ENCODE data around the gene HSPA12B. TPM values are rescaled to one million over a fixed set of nuclear protein-coding genes. Genes with fewer than 3 reads are reported as not detected.

HSPA12B gene
- total RNA-seq, 1 donor from 2014 or later = 16.6 TPM

DNA sequence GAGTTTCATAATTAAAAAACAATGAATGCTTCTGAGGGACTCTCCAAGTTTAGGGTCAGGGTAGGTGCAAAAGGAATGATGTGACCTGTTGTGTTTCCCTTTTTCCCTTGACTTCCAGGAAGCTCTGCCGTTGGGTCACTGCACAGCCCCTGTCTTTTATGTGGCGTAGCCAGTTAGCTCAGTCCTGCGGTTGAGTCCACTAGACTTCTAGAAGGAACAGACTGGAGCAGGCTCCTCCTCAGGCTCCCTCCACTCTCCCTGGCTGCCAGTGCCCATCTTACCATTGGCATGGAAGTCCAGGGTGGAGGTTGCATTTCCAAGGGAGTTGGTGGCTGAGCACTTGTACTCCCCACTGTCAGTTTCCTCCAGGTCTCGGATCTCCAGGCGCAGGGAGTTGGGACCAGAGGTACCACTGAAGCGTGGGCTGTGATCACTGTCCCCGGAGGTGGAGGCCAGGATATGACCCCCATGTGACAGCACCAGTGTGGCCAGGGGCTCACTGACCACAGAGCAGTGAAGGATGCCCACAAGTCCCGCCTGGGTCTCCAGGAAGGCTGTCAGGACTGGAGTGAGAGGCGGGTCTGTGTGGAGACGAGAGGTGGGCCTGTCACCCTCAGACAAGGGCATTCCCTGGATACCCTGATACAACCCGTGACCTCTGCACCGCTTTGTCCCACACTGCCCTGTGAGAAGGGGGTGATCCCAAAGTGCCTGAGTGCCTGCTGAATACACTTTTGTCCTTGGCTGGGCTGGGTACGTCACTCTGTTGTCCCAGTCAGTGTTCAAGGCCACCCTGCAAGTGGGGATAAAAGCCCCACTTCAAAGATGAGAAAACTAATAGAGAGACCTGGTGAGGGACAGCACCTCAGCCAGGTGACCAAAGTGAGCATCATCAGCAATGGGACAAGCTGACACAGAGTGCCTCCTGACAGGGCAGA is 31.2 kb upstream of the HSPA12B start:
- ATAC-seq (ENCODE audit: poor library complexity) (no peak), DNase-seq (no peak)
- intact Hi-C loops (cut with DNase I) = no loop called here

GRCh38 chr20:3702611-3703391 is 29.7 kb upstream of the HSPA12B start:
- intact Hi-C loops (cut with DNase I) = no loop called here
- no peak for DNase-seq

GRCh38 chr20:3704087-3704486 is 28.4 kb upstream of the HSPA12B start:
- intact Hi-C loops (cut with DNase I) = no loop called here
- DNase-seq = no peak
- no peak for ATAC-seq (ENCODE audit: poor library complexity)

More at GRCh38 chr20:3702611-3703391, 29.7 kb upstream of the HSPA12B start:
- no peak for ATAC-seq (ENCODE audit: poor library complexity)

DNA sequence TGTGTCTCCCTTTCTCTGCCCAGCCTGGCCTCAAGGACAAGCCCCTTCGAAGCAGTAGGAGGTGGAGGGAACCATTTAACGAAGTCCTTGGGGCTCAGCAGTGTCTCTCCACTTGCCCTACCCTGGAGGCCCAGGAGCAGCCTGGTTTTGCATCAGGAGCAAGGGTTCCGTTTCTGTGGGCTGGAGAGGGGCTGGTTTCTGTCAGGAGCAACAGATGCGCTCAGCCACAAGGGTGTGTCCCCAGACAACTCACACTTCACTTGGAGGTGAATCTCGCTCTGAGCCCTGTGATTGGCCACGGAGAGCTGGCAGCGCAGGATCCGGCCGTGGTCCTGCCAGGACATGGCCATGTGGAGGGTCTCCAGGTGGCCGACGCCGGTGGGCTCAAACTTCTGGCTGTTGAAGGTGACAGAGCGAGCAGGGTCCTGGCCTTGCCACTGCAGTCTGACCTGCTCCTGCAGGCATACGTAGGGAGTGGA is 27.0 kb upstream of the HSPA12B start:
- DNase-seq = no peak
- no peak for ATAC-seq (ENCODE audit: poor library complexity)
- intact Hi-C loops (cut with DNase I) = no loop called here

DNA sequence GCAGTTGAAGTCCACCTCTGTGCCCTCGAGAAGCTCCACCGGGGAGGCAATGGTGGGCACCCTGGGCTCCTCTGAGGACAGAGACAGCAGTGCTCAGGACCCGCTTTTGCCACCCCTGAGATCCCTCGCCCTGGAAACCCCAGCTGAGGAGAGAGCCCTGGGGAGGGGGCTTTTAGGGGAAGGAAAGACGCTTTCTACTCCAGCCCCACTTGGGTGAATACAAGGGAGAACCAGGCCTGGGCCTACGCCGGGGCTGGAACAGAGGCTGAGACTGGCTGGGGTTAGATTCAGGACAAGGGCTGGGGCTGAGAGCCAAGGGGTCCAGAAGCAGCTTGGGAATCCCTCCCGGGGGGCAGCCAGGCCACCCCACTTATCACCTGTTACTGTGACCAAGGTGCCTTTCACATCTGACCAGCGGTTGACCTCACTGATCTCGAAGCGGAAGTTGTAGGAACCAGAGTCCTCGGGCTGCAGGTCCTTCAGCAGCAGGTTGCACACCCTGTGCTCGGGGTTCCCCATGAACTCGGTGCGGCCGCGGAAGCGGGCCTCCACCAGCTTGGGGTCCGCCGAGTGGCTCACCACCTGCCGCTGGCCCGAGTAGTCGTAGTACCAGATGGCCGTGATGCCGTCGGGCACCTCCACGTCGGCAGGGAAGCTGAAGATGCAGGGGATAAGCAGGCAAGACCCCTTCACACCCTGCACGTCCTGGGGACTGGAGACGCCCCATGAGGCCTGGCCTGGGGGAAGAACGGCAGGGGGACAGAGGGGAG is 26.3 kb upstream of the HSPA12B start:
- no peak for DNase-seq
- no peak for ATAC-seq (ENCODE audit: poor library complexity)
- intact Hi-C loops (cut with DNase I) = no loop called here

DNA sequence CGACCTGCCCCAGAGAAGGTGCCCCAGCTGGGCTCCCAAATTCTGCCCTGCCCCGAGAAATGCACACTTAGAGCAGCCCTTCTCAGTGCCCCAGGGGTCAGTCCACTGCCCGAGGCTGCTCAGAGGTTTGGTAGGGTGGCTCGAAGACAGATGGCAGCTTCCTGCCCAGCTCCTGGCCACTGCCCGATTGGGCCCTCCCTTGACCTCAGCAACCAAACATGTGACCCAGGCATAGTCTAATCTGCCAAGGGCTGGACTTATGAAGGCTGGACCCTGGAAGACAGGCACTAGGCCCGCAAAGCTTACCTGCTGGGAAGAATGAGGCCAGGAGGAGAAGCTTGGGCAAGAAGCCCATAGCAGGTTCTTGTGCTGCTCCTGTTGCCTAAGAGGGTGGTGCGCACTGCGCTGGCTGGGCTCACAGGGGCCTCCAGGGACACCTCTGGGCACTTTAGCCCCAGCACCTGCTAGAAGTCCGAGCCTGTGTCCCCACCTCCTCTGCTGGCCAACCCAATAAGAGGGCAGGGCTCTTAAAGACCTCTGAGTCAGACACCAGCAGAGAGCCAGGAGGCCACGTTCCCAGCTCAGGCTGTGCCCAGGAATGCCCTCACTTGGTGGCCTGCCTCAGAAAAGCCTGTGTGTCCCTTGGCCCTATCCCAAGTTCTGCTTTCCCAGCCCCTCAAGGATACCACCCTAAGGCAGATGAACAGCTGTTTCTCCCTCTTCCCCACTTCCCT is 25.5 kb upstream of the HSPA12B start:
- no peak for DNase-seq
- peak; percentile 46 for ATAC-seq (ENCODE audit: poor library complexity)
- intact Hi-C loops (cut with DNase I) = no loop called here

DNA sequence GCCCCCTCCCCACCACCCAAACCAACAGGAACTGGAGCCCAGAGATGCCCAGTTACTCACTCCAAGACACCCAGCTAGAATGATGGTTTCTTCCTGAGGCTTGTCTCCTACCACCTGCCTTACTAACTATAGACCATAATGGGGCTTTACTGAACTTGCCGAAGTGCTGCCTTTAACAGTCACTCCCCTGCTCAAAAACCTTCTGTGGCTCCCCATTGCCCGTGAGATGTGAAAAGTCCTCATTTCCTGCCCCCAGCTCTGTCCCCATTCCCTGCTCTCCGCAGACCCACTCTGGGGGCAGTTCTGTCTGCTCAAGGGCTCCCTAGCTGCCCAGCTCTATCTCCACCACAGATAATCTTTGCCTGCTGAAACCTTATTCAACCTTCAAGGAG is 25.0 kb upstream of the HSPA12B start:
- intact Hi-C loops (cut with DNase I) = no loop called here
- ATAC-seq (ENCODE audit: poor library complexity) (no peak), DNase-seq (no peak)

DNA sequence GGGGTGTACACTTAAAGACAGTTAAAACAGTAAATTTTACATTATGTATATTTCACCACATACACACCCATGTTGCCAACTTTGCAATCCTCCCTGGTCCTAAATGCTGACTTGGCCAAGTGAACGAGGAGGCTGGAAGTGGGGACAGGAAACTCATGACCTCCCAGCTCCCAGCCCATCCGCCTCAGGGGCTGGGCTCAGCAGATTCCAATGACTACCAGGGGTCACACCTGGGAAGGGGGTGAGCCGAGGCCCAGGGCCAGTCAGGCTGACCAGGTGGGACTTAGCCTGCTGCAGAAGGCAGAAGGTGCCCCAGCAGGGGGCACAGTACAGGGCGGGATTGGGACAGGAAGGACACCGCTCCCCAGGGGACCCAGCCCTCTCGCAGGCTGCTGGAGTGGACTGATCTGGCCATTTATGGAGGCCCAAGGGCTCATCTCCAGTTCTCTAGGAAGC is 22.4 kb upstream of the HSPA12B start:
- intact Hi-C loops (cut with DNase I) = loop anchor here (2.0 kb wide), 1 partner anchor 33 kb away; no protein-coding TSS in a partner anchor
- DNase-seq = peak; percentile 62
- ATAC-seq (ENCODE audit: poor library complexity) = peak; percentile 29

DNA sequence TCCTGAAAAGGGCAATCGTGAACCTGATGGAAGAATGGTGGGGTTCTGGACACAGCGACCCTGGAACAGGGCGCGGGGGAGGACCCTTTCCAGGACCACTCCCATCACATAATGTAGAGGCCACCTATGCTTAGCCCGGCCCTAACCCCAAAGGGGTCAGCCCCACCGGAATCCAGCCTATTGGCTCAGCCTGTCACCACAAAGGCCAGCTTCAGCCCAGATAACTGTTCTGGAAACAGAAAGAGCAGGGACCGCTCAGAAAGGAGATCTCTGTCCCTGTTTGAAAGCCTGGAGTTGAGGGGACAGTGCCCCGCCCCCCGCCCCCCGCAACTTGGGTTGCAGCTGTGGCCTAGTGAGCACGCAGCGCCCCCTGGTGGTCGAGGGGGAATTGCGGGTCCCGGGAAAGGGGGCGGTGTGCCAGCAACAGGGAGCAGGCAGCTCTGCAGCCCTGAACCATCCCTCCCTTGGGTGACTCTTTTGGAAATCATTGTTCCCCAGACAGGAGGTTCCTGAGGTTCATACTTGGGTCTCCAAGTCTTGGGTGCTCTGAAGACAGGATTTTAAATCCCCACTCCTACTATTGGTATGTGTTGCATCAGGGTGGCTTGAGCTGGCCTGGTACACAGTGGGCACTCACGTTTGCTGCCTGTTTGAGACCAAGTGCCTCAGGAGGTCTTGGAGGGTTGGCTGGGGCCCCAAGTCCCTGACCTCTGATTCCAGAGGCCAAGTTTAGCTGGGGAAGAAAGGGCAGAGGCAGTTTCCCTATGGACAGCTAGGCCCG is 21.6 kb upstream of the HSPA12B start:
- ATAC-seq (ENCODE audit: poor library complexity) = peak; percentile 59
- intact Hi-C loops (cut with DNase I) = loop anchor here (2.0 kb wide), 1 partner anchor 34 kb away; no protein-coding TSS in a partner anchor
- DNase-seq = peak; percentile 91

- ATAC-seq (ENCODE audit: poor library complexity) (peak; percentile 13), DNase-seq (no peak)
- intact Hi-C loops (cut with DNase I) = loop anchor here (2.0 kb wide), 1 partner anchor 35 kb away; no protein-coding TSS in a partner anchor
Observed at GRCh38 chr20:3711484-3711941, 21.0 kb upstream of the HSPA12B start.

GRCh38 chr20:3712279-3712873 is 20.1 kb upstream of the HSPA12B start, which contains the start of gene SIGLEC1:
TSS of gene SIGLEC1 (minus strand) at chr20:3712600. CDS start at chr20:3707128, 5,472 bp downstream.
- ATAC-seq (ENCODE audit: poor library complexity) (peak; percentile 62), DNase-seq (peak; percentile 85)
- intact Hi-C loops (cut with DNase I) = no loop called here

GRCh38 chr20:3714092-3714491 is 18.4 kb upstream of the HSPA12B start:
- intact Hi-C loops (cut with DNase I) = no loop called here
- DNase-seq = no peak
- ATAC-seq (ENCODE audit: poor library complexity) = peak; percentile 42

DNA sequence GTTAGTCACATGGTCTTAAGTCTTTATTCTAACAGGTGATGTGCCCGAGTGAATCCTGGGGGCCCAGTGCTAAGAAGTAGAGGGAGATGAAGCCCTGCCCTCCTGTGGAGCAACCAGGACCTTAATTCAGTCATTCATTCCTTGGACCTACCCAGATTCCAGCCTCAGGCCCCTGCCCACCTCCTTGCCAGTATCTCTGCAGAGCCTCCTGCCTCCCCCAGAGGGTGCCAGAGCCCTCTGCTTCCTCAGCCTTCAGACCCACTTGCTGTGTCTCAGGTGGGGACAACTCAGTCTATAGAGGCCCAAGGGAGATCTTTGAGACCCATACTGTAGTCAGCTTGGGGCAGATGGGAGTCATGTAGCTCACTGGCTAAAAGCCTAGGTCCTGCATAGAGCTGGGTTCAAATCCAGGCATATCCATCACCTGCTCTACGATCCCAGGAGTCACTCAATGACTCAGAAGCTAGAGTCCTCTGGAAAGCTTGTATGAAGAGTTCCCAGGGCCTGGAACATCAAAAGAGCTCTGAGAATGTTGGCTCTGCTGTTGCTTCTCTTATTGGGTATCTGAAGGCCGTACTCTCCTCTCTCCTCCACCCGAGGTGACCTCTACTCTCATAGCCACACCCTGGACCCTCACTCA is 16.2 kb upstream of the HSPA12B start:
- no peak for DNase-seq
- intact Hi-C loops (cut with DNase I) = no loop called here
- ATAC-seq (ENCODE audit: poor library complexity) = peak; percentile 67

GRCh38 chr20:3719046-3719445 is 13.4 kb upstream of the HSPA12B start:
- intact Hi-C loops (cut with DNase I) = no loop called here
- ATAC-seq (ENCODE audit: poor library complexity) (no peak), DNase-seq (no peak)

DNA sequence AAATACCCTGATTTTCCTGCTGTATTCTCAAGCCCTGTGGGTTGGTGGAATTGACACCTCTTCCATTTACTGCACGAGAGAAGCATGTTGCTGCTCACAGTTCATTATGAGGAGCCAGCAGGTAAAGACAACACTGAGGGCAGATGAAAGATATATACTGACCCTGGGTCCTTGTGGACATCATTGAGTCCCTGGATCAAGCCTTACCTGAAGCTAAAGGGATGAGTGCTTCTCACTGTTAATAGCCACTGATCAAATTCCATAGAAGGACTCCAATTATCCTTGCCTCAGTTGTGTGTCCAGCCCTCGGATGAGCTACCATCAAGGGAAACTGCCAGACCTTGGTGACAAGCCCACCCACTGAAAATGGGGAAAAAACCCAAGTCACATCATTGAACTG is 12.4 kb upstream of the HSPA12B start:
- DNase-seq (no peak), ATAC-seq (ENCODE audit: poor library complexity) (no peak)
- intact Hi-C loops (cut with DNase I) = no loop called here

DNA sequence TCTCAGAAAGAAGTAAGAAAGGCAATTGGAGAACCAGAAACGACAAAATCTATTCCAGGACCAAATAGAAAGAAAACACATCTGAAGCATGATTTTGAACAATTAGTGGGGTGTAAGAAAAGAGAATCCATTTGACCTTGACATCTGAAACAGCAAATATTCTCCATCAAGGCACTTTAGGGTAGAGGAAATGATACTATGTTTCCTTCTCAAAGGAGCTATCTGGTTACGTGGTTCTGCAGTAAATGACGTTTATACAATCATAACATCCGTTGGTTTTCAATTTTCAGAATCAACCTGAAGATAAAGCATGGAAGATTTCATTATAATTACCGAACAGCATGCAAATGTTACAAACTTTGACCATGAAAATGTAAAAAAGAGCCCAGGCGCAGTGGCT is 11.9 kb upstream of the HSPA12B start:
- no peak for DNase-seq
- no peak for ATAC-seq (ENCODE audit: poor library complexity)
- intact Hi-C loops (cut with DNase I) = no loop called here

Measured in Right ventricle myocardium superior (tissue), 1 donor.